ENCODE results near the gene VAPA. TPM values are rescaled to one million over a fixed set of nuclear protein-coding genes. Genes with fewer than 3 reads are reported as not detected.

VAPA gene
- total RNA-seq, 1 donor from 2014 or later: 182 TPM

- no peaks in the 10 kb centered on the region for H3K27me3 Mint-ChIP-seq
- no peaks in the 10 kb centered on the region for H3K36me3 Mint-ChIP-seq (ENCODE audit: low read depth)
- H3K27ac Mint-ChIP-seq: no peak overlapping the region
- DNase-seq: no peak
- peaks cover 38% of the 10 kb centered on the region for H3K4me1 Mint-ChIP-seq
- no peaks in the 10 kb centered on the region for H3K9me3 Mint-ChIP-seq
- no peak overlapping the region for H3K4me3 Mint-ChIP-seq
- intact Hi-C loops (cut with micrococcal nuclease): no loop called here
Observed at GRCh38 chr18:9925795-9926194, 12.0 kb downstream of the VAPA start.

DNA sequence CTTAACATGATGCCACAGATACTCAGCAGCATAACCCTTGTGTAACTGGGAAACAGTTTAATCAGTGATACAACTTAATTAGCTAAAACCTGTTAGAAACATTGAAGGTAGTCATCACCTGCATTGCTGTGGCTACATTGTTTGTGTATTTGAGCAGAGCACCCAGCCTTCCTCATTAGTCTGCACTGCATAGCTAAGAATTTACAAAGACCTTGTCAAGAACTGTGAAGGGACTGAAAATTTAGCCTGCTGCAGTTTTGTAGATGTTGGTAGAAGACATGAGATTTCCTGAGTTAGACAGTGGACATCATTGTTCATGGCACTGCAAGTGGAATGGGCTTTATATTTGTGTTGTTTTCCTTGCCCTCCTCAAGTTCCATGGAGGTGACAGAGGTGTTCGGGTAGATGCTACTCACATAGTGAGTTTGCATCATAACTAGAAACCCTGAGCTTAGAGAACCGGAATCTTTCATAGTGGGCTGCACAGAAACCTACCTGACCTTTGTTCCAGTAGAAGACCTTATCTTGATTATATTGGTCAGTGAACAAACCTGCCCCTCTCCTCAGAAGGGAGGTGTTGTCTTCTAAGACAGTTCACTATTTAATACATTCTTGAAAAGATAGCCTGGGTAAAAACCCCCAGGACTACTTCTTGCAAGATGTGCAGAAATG lies 12.5 kb downstream of the VAPA start:
- intact Hi-C loops (cut with micrococcal nuclease): no loop called here
- Mint-ChIP-seq H3K4me1 (peaks cover 38% of the 10 kb centered on the region), H3K27ac (no peak overlapping the region)

DNA sequence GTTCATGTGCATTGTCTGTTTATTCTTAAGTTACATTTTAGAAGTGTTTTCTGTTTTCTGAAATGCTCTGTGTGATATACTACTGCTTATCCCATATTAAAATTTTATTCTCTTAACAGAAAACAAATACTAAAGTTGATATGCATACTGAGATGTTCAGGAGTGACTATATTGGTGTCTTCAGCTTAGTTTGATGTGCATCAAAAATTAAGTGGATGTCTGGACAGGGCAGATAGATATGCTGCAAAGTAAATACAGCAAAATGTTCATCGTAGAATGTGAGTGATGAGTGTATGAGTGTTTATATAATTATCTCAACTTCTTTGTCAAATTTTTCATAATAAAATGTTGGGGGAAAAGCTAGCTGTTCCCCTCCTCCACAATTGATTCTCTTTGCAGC lies 13.2 kb downstream of the VAPA start:
- no peaks in the 10 kb centered on the region for H3K27me3 Mint-ChIP-seq
- H3K36me3 Mint-ChIP-seq (ENCODE audit: low read depth): peaks cover 4% of the 10 kb centered on the region
- H3K4me1 Mint-ChIP-seq: peaks cover 35% of the 10 kb centered on the region
- intact Hi-C loops (cut with micrococcal nuclease): no loop called here
- no peak for DNase-seq
- no peak overlapping the region for H3K27ac Mint-ChIP-seq
- H3K4me3 Mint-ChIP-seq: no peak overlapping the region
- H3K9me3 Mint-ChIP-seq: no peaks in the 10 kb centered on the region

More for the DNA sequence above, 12.5 kb downstream of the VAPA start:
- Mint-ChIP-seq H3K36me3 (ENCODE audit: low read depth) (peaks cover 2% of the 10 kb centered on the region), H3K4me3 (no peak overlapping the region), H3K9me3 (no peaks in the 10 kb centered on the region), H3K27me3 (no peaks in the 10 kb centered on the region)
- DNase-seq: no peak

GRCh38 chr18:9927392-9928063 lies 13.7 kb downstream of the VAPA start:
- H3K9me3 Mint-ChIP-seq: no peaks in the 10 kb centered on the region
- peaks cover 33% of the 10 kb centered on the region for H3K4me1 Mint-ChIP-seq
- no peak overlapping the region for H3K27ac Mint-ChIP-seq
- peaks cover 7% of the 10 kb centered on the region for H3K36me3 Mint-ChIP-seq (ENCODE audit: low read depth)
- no peak for DNase-seq
- H3K4me3 Mint-ChIP-seq: no peak overlapping the region
- no peaks in the 10 kb centered on the region for H3K27me3 Mint-ChIP-seq
- intact Hi-C loops (cut with micrococcal nuclease): no loop called here

- Mint-ChIP-seq H3K4me1 (peaks cover 32% of the 10 kb centered on the region), H3K9me3 (no peaks in the 10 kb centered on the region), H3K27me3 (no peaks in the 10 kb centered on the region), H3K27ac (no peak overlapping the region), H3K4me3 (no peak overlapping the region), H3K36me3 (ENCODE audit: low read depth) (peaks cover 17% of the 10 kb centered on the region)
- intact Hi-C loops (cut with micrococcal nuclease): no loop called here
- no peak for DNase-seq
Observed at GRCh38 chr18:9928646-9929259, 14.9 kb downstream of the VAPA start.

- Mint-ChIP-seq H3K9me3 (no peaks in the 10 kb centered on the region), H3K4me1 (peaks cover 25% of the 10 kb centered on the region), H3K27me3 (no peaks in the 10 kb centered on the region), H3K36me3 (ENCODE audit: low read depth) (peaks cover 24% of the 10 kb centered on the region), H3K4me3 (no peak overlapping the region), H3K27ac (no peak overlapping the region)
- no peak for DNase-seq
- intact Hi-C loops (cut with micrococcal nuclease): no loop called here
Observed at GRCh38 chr18:9930299-9930884, 16.6 kb downstream of the VAPA start.

DNA sequence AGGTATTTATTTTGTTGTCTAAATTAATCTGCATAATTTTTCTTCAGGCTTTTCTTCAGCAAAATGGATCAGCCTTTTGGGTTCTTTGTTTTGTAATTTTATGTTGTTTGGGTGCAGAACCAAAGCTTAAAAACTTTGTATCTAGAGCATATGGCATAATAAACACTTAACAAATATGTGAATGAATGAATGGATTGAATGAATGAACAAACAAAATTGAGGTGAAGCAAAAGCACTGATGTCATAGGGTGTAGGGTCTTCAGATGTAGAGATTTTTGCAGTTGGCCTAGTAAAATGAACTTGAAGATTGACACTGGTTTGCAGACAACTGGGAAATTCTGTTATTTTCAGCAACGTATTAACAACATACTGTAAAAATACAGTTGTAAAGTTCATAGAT lies 17.3 kb downstream of the VAPA start:
- H3K9me3 Mint-ChIP-seq: no peaks in the 10 kb centered on the region
- H3K27me3 Mint-ChIP-seq: no peaks in the 10 kb centered on the region
- no peak overlapping the region for H3K4me3 Mint-ChIP-seq
- peaks cover 25% of the 10 kb centered on the region for H3K4me1 Mint-ChIP-seq
- H3K27ac Mint-ChIP-seq: no peak overlapping the region
- no peak for DNase-seq
- intact Hi-C loops (cut with micrococcal nuclease): no loop called here
- peaks cover 24% of the 10 kb centered on the region for H3K36me3 Mint-ChIP-seq (ENCODE audit: low read depth)

DNA sequence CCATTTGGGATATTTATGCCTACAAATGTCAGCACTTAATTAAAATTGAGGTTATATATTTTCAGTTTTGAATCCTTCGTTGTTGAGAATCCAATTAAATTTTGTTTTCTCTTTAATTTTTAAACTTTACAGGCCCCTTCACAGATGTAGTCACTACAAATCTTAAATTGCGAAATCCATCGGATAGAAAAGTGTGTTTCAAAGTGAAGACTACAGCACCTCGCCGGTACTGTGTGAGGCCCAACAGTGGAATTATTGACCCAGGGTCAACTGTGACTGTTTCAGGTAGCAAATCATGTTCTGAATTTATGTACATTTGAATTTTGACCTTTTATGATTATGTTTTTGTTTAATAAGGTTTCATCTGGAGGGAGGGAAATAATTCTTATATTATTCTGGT lies 17.9 kb downstream of the VAPA start:
- intact Hi-C loops (cut with micrococcal nuclease): no loop called here
- Mint-ChIP-seq H3K4me3 (no peak overlapping the region), H3K4me1 (peaks cover 22% of the 10 kb centered on the region), H3K36me3 (ENCODE audit: low read depth) (peaks cover 29% of the 10 kb centered on the region), H3K9me3 (no peaks in the 10 kb centered on the region), H3K27ac (no peak overlapping the region), H3K27me3 (no peaks in the 10 kb centered on the region)
- no peak for DNase-seq

DNA sequence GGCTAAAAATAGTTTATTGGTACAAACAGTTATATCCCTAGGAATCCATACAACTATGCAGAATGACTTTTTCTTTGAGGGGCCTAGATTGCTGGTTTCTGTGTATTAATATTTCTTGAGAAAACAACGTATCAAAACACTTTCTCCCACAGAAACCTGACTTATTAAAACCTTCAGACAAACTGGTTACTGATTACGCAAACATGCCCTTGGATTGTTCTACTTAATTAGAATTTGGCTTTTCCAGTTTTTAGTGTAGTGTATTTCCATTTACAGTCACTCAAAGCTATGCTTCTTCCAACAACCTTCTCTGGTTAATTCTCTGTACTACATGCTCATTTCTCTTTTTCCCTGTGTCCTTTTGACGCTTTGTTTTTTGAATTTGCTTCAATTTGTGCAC lies 20.0 kb downstream of the VAPA start:
- Mint-ChIP-seq H3K36me3 (ENCODE audit: low read depth) (peaks cover 42% of the 10 kb centered on the region), H3K27me3 (no peaks in the 10 kb centered on the region), H3K4me3 (no peak overlapping the region), H3K27ac (no peak overlapping the region), H3K9me3 (no peaks in the 10 kb centered on the region), H3K4me1 (peaks cover 11% of the 10 kb centered on the region)
- intact Hi-C loops (cut with micrococcal nuclease): no loop called here
- DNase-seq: no peak

GRCh38 chr18:9934274-9934673 lies 20.5 kb downstream of the VAPA start:
- no peaks in the 10 kb centered on the region for H3K27me3 Mint-ChIP-seq
- DNase-seq: no peak
- H3K27ac Mint-ChIP-seq: no peak overlapping the region
- no peak overlapping the region for H3K4me3 Mint-ChIP-seq
- intact Hi-C loops (cut with micrococcal nuclease): no loop called here
- peaks cover 10% of the 10 kb centered on the region for H3K4me1 Mint-ChIP-seq
- no peaks in the 10 kb centered on the region for H3K9me3 Mint-ChIP-seq
- peaks cover 42% of the 10 kb centered on the region for H3K36me3 Mint-ChIP-seq (ENCODE audit: low read depth)

- Mint-ChIP-seq H3K4me1 (peaks cover 6% of the 10 kb centered on the region), H3K9me3 (no peaks in the 10 kb centered on the region), H3K4me3 (no peak overlapping the region), H3K36me3 (ENCODE audit: low read depth) (peaks cover 48% of the 10 kb centered on the region), H3K27me3 (no peaks in the 10 kb centered on the region), H3K27ac (no peak overlapping the region)
- intact Hi-C loops (cut with micrococcal nuclease): no loop called here
- no peak for DNase-seq
Observed at GRCh38 chr18:9941103-9941502, 27.3 kb downstream of the VAPA start.

GRCh38 chr18:9941660-9942059 lies 27.8 kb downstream of the VAPA start:
- Mint-ChIP-seq H3K36me3 (ENCODE audit: low read depth) (peaks cover 49% of the 10 kb centered on the region), H3K4me3 (no peak overlapping the region), H3K9me3 (no peaks in the 10 kb centered on the region), H3K27me3 (no peaks in the 10 kb centered on the region), H3K4me1 (peaks cover 6% of the 10 kb centered on the region), H3K27ac (no peak overlapping the region)
- DNase-seq: no peak
- intact Hi-C loops (cut with micrococcal nuclease): no loop called here

DNA sequence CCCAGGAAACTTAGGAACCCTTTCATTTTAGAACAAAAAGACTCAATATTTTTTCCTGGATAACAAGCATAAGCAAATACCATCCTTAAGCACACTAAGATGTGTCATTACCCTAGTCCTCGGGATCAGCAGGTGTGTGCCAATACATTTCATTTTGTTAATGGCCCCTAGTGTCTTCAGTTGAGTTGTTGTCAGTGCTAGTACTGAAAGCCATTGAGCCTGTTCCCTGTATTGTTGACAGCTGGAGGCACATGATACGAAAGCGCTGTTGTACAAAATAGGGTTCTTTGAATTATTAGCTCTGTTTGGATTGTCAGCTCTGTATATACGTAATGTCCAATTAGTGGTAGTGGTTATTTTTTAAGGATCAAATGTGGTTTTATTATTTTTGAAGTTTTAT lies 29.5 kb downstream of the VAPA start:
- H3K27me3 Mint-ChIP-seq: no peaks in the 10 kb centered on the region
- peaks cover 6% of the 10 kb centered on the region for H3K4me1 Mint-ChIP-seq
- no peaks in the 10 kb centered on the region for H3K9me3 Mint-ChIP-seq
- H3K4me3 Mint-ChIP-seq: no peak overlapping the region
- no peak overlapping the region for H3K27ac Mint-ChIP-seq
- no peak for DNase-seq
- intact Hi-C loops (cut with micrococcal nuclease): no loop called here
- peaks cover 41% of the 10 kb centered on the region for H3K36me3 Mint-ChIP-seq (ENCODE audit: low read depth)

DNA sequence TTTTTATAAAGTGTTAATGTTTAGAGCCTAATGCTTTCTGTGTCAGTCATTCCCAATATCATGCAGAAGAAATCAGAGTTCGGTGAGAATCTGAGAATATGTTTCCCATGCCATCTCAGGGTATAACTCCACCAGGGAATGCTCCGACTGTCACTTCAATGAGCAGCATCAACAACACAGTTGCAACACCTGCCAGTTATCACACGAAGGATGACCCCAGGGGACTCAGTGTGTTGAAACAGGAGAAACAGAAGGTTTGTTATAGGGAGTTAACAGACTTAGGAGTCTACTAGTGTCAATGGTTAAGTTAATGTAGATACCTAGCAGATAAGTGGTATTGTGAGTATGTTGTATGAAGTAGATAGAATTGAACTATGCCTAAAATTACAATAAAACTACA lies 31.0 kb downstream of the VAPA start:
- H3K4me1 Mint-ChIP-seq: peaks cover 3% of the 10 kb centered on the region
- no peaks in the 10 kb centered on the region for H3K27me3 Mint-ChIP-seq
- intact Hi-C loops (cut with micrococcal nuclease): no loop called here
- peaks cover 39% of the 10 kb centered on the region for H3K36me3 Mint-ChIP-seq (ENCODE audit: low read depth)
- H3K4me3 Mint-ChIP-seq: no peak overlapping the region
- no peaks in the 10 kb centered on the region for H3K9me3 Mint-ChIP-seq
- H3K27ac Mint-ChIP-seq: no peak overlapping the region
- DNase-seq: no peak
